Activated CD4-positive, alpha-beta T cell treated with anti-CD3 and anti-CD28 coated beads, Interleukin-2, amount 50 U/mL, for 16 hours (primary cell): Measurements from ENCODE around the gene ACACB.

Experiments used
- DNase-seq: peaks from one replicate; pipeline ENCODE4 v3.0.0-alpha.2; 2020

Gene ACACB

DNA sequence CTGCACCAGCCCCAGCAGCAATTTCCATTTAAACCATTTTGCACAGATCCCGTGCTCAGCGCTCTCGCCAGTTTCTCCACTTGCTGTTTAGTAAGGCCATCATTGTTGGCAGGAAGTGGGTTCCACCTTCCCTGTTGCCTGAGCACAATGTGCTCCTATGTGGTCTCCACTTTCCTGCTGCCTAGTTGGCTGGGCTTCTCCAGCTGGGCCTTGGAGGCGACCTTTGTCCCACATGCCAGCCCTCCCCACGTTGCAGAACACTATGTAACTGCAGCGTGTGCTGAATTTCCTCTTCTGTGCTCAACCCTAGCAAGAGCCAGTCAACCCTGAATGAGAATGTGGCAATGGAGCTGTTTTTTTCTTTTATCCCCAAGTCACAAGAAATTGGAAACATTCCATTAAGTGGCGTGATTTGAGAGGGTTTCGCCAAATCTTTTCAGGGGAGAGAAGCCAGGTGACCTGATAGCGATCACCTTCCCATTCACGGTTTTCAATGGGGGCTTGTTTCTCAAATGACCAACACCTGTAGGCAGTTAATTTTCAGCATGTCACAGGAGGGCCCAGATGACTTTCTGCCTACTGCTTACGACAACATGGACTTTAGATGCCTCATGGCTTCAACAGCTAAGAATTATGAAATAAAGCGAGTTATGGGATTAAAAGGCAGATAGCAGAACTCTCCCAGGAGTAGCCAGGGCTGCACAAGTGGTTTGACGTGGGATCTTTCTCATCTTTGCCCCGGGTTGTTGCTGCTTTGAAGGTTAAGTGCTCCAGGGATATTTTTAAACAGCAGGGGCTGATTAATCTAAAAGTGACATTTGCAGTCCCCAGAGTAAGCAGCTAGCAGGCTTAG is at the start of gene ACACB:
Gene ACACB (plus strand): TSS at position 830 of the 853 bp plus-strand sequence. CDS start 22,819 bp downstream, outside the sequence.
- no peak for DNase-seq

- DNase-seq = no peak
Observed at GRCh38 chr12:109069307-109070271, 46.8 kb upstream of the ACACB start.

- no peak for DNase-seq
Observed at GRCh38 chr12:109074866-109075265, 41.5 kb upstream of the ACACB start.

DNA sequence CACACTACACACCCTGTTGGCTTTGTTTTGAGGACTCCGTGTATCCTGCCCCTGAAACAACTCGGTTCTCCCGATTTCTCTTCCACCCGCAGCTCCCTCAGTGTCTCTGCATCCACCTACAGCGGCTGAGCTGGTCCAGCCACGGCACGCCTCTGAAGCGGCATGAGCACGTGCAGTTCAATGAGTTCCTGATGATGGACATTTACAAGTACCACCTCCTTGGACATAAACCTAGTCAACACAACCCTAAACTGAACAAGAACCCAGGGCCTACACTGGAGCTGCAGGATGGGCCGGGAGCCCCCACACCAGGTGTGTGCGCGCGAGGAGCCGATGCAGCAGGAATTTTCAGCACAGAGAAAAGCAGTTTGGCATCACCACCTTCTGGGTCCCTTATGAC is 33.6 kb upstream of the ACACB start:
- DNase-seq = no peak

DNA sequence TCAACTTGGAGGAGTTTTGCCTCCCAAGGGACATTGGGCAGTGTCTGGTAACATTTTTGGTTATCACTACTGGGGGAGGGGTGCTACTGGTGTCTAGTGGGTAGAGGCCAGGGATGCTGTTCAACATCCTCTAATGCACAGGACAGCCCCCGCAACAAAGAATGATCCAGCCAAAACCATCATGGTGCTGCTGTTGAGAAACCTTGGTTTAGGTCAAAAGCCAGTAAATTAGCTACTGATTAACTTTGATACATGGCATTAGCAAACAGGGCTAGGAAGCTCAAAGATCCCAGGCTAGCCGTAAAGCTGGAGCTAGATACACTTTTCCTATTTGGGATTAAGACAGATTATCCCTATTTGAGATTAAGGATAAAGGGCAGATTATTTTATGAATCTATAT is 32.0 kb upstream of the ACACB start:
- DNase-seq = no peak

DNA sequence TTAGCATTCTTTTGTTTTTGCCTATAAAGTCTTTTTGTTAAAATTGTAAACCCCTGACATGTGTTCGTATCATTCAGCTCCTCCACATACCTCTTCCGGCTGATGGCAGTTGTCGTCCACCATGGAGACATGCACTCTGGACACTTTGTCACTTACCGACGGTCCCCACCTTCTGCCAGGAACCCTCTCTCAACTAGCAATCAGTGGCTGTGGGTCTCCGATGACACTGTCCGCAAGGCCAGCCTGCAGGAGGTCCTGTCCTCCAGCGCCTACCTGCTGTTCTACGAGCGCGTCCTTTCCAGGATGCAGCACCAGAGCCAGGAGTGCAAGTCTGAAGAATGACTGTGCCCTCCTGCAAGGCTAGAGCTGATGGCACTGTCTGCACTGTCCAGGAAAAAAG is 30.8 kb upstream of the ACACB start:
- no peak for DNase-seq

DNA sequence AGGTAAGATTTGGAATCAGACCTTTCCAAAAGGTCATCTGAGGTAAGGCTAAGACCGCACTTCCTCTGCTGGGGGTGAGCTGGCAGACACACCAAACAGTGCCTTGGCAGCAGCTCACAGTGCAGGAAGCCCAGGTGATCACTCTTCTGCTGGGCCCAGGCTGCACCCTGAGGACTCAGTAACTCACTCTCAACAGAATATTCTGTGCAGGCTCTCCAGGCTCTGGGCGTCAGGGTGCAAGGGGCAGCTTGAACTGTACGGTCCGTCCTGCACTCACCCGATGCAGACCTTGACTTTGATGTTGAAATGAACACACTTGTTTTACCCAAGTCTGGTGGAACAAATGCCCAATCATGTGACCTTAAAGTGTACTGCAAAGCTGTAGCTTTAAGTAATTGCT is 29.1 kb upstream of the ACACB start:
- no peak for DNase-seq

DNA sequence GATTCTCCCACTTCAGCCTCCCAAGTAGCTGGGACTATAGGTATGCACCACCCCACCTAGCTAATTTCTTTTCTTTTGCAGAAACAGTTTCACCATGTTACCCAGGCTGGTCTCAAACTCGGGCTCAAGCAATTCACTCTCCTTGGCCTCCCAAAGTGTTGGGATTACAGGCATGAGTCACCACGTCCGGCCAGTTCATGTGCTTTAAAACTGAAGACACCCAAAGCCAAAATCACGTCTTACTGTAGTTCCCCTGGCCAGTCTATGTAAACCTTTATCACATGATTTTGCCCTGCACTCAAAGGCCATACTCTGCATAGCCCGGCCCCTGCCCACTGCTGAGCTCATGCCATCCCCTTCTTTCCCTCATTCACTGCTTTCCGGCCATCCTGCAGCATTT is 27.6 kb upstream of the ACACB start:
- no peak for DNase-seq

- DNase-seq = no peak
Observed at GRCh38 chr12:109089683-109090082, 26.7 kb upstream of the ACACB start.

DNA sequence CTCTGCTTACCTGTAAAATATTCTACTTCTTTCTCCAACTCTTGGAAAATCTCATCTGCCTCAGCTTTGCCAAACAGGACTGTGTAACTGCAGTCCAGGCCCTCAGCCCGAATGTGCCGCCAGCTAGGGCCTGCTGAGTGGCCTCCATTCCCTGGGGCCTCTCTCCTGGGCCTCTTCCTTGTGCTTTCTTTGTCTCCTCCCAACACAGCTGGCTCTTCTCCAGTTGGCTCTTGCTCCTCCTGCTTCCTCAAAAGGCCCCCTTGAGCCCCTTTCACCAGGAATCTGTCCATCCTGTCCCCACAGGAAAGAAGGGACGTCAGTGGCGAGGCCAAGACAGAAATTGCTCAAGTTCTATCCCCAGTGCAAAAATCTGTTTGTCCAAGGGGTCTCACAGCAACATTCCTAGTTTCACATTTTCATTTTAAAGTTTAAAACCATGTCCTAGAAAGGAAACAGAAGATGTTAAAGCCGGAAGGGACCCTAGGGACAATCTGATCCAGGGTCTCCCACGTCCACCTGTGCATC is 23.8 kb upstream of the ACACB start:
- no peak for DNase-seq

DNA sequence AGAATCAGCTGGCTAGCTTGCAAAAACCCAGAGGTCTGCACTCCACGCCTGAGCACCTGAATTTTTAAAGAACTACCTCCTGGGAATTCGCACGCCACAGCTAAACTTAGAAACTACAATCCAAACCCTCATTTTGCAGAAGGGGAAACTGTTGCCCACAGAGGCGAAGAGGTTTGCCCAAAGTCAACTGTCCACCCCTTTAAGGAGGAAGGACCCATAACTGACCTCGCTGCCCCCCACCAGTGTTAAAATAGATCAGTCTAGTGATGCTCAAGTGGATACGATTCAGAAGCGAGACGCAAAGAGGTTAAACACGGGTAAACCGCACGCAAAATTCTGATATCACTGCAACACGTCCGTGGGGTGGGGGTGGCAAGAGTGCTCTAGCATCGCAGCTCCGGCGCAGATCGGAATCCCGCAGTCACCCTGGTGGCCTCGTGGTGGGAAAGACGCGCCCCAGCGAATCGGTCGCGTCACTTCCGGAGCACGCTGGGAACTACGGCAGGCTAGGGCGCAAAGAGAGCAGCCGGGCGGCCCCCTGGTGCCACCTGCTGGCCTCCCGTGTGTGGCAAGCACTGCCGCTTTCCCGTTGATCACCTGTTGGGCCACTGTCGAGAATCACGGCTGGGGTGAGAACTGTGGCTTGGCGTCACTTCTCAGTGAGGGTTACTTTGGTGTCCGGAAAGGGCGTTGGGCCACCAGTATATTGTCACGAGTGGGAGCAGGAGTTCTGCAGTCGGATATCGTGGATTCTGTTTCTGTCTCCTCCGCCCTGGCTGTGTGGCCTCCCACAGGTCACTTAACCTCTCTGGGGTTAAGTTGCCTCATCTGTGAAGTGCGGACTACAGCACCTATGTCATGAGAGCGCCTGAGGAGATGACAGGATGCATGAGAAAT is 23.1 kb upstream of the ACACB start, which contains the start of gene ALKBH2:
Gene ALKBH2 (minus strand): TSS at position 451 of the 897 bp plus-strand sequence. CDS start 686 bp downstream, outside the sequence.
- DNase-seq = peak; percentile 96

DNA sequence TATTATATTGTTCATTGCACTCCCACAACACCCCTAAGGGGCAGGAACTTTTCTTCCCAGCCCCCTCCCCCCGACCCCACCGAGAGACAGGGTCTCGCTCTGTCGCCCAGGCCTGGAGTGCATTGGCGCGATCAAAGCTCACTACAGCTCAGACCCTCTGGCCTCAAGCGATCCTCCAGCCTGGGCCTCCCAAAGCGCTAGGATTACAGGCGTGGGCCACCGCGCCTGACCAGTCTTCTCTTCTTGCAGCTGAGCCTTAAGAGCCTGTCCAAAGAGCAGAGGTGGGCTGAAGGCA is 19.3 kb upstream of the ACACB start:
- DNase-seq = no peak

DNA sequence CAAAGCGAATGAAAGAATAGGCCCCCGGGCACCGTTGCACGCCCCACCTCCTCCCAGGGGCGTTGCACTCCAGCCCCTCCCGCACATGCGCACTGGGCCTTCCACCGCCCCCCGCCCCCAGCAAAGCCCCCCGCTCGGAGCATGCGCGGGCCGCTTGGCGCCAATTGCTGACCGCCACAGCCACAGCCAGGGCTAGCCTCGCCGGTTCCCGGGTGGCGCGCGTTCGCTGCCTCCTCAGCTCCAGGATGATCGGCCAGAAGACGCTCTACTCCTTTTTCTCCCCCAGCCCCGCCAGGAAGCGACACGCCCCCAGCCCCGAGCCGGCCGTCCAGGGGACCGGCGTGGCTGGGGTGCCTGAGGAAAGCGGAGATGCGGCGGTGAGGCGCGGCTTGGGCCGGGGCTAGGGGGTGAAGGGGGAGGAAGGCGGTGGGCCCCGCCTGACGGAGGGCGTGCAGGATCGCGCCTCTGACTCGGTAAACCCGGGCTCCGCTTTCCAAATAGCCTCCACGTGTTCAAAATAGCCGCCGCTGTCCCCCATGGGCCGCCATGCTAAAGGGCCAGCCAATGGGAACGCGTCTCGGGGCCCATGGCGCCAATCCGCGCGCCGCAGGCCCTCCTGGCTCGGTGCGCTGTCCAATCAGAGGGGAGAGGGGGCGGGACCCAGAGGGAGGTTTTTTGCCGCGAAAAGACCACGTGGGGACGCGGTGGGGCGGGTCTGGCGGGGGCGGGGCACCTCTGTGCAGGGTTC is 18.8 kb upstream of the ACACB start, which contains the start of gene UNG:
Gene UNG (plus strand): TSS at position 163 of the 748 bp plus-strand sequence. CDS start 83 bp downstream, at position 246.
- peak; percentile 97 for DNase-seq

- no peak for DNase-seq
Observed at GRCh38 chr12:109098183-109098604, 18.2 kb upstream of the ACACB start.

- DNase-seq = no peak
Observed at GRCh38 chr12:109098651-109099050, 17.7 kb upstream of the ACACB start.

DNA sequence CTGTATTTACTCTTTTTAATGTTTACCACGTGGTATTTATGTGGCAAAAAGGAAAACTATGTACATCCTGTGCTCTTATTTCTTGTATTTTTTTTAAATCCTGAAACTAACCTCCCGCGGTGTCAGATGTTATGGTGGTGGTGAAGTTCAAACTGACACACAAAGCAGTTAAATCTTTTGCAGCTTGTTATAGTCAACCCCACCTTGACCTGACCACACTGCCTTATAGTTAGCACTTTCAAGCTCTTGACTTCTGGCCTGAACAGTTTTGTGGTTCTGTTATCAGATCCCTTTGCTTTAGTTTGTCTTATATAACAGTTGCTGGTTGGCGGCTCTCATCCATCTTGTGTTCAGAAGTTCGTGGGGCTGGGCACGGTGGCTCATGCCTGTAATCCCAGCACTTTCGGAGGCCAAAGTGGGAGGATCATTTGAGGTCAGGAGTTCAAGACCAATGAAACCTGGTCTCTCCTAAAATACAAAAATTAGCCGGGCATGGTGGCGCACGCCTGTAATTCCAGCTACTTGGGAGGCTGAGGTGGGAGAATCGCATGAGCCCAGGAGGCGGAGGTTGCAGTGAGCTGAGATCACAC is 16.9 kb upstream of the ACACB start:
- DNase-seq = no peak

GRCh38 chr12:109100741-109101140 is 15.6 kb upstream of the ACACB start:
- no peak for DNase-seq

DNA sequence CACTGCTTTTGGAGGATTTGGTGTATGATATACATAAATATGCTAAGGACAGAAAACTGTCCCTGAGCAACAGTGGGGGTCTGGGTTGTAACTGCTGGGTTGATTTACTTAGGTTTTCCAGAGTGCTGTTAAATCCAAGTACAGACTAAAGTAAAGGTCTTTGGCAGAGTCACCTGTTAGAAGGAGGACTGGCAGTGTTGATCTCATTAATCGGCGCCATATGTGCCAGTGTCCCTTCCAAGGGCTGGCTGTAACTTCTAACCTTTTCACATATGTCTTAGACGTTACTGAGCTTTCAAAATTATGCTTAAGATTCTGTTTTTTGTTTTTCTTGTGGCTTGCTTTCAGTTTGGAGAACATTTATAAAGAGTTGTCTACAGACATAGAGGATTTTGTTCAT is 13.9 kb upstream of the ACACB start:
- no peak for DNase-seq

DNA sequence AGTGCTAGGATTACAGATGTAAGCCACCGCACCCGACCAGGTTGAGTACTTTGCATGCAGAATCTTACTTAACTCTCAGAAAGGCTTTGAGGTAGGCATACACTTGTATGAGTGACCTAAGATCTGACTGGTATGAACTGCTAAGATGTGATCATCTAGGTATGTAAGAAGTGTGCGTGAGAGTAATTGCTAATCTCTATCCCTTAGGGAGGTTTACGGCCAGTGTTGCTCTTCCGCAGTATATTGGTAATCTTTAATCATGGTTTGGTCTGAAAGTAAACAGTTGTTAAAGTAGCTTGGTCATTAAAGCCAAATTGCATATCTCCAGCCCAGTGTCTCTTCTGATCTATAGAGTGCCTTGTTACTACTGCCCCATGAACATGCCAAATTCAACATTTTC is 11.2 kb upstream of the ACACB start:
- no peak for DNase-seq

DNA sequence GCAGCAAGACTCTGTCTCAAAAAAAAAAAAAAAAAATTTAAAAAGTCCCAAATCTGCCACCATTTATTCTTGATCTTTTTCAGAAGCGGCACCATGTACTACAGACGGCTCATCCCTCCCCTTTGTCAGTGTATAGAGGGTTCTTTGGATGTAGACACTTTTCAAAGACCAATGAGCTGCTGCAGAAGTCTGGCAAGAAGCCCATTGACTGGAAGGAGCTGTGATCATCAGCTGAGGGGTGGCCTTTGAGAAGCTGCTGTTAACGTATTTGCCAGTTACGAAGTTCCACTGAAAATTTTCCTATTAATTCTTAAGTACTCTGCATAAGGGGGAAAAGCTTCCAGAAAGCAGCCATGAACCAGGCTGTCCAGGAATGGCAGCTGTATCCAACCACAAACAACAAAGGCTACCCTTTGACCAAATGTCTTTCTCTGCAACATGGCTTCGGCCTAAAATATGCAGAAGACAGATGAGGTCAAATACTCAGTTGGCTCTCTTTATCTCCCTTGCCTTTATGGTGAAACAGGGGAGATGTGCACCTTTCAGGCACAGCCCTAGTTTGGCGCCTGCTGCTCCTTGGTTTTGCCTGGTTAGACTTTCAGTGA is 6.5 kb upstream of the ACACB start:
- DNase-seq = no peak
